Measurements from ENCODE around the gene HS3ST4.

DNA sequence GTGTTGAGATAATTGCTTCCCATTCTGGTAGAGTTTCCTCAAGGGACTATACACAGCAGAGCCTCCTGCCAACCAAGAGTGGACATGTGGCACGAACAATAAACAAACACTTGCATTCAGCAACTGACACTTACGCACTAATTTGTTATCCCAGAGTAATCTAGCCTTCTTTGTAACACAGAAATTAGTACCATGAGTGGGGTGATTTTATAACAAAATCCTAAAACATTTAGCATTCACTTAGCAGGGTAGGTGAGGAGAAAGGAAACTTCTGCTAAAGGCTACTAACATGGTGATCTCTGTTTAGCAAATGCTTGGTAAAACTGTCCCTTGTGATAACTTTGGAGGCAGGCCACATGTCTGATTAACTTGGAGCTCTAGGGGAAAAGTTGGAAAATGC is 325.2 kb downstream of the HS3ST4 start:
- TF ChIP-seq, protein P1, sequence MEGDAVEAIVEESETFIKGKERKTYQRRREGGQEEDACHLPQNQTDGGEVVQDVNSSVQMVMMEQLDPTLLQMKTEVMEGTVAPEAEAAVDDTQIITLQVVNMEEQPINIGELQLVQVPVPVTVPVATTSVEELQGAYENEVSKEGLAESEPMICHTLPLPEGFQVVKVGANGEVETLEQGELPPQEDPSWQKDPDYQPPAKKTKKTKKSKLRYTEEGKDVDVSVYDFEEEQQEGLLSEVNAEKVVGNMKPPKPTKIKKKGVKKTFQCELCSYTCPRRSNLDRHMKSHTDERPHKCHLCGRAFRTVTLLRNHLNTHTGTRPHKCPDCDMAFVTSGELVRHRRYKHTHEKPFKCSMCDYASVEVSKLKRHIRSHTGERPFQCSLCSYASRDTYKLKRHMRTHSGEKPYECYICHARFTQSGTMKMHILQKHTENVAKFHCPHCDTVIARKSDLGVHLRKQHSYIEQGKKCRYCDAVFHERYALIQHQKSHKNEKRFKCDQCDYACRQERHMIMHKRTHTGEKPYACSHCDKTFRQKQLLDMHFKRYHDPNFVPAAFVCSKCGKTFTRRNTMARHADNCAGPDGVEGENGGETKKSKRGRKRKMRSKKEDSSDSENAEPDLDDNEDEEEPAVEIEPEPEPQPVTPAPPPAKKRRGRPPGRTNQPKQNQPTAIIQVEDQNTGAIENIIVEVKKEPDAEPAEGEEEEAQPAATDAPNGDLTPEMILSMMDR (IDR thresholded peaks at IDR 0.05) = no peak
- no peak for TF ChIP-seq POLR2A (IDR thresholded peaks at IDR 0.05)
